Measurements from ENCODE around the gene CLIC1.

CLIC1 gene

DNA sequence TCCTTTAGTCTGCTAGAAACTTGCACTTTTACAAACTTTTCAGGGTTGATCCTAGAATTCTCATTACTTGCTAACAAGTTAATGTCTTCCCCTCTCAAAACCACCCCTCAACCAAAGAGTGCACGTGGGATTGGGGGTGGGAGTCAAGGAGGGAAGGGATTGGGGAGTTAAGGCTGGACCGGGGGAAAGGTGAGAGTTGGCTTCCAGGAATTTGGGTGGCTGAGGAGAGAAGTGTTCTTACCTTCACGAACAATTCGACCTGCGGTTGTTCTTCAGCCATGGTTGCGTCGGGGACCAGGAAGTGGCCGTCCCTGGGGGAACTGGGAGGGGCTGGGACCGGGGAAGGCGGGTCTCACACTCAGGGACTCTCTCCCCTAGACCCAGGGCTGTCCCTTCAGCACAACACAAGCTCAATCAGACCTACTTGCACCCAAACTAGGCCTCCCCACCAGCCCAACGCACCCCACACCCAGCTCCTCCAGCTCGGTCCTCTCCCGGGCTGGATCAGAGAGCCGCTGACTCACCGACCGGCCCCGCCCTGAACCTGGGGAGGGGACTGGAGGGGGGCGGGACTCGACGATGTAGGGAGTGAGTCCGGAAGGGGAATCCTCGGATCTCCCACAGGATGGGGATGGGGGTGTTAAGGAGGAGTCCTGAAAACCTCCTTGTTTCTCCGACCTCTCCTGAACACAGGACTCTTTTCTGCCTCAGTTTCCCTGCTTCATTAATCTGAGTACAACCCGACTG, at the start of gene CLIC1:
TSS of gene CLIC1 (minus strand) at position 510 of the 747 bp plus-strand sequence. CDS start at position 280, 230 bp downstream.
- no peak for DNase-seq

DNA sequence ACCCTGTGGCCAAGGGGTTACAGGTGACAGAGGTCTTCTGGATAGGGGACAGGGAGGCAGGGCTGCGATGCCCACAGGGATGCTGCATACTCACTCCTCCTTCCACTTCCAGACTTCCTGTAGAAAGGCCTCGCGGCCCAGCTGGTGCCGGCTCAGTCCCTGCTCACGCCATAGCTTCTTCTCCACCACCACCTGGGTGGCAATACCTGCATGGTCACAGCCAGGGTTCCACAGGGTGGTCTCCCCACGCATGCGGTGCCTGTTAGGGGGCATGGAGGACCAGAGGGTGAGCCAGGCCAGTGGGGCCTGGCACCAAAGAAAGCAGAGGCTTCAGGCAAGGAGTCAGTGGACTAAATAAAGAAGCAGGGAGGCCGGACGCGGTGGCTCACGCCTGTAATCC, 49.1 kb upstream of the CLIC1 start:
- no peak for DNase-seq

DNA sequence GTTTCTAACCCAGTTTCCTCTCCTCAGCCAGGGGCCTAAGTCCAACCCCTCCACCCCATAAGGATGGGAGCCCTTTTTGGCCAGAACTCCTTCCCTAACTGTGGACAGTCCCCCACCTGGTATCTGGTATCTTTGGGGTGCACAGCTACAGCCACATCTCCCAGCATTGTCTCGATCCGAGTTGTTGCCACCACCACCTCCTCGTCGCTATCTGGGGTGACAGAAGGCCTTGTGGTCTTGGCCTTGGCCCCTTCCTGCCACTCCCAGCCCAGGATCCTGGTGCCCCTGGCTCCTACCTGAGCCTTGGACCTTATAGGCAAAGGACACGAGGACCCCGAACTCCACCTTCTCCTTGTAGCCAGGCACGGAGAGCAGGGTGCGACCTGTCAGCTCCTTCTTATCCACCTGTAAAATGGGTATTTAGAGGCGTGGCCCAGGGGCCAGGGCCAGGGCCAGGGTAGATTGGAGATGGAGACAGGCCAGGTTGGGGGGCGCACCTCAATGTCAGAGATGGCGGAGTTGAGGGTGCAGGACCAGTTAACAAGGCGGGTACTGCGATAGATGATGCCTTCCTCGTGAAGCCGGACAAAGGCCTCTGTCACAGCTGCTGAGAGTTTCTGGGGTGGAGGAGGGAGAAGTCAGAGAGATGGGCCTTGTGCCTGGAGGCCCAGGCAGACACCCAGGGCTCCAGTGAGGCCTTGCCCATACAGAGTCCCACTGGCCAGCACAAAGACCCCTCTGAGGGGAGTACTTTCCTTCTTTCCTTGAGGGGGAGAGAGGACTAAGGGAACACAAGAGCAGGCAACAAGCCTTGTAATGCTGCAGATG, 48.0 kb upstream of the CLIC1 start:
- DNase-seq = no peak

DNA sequence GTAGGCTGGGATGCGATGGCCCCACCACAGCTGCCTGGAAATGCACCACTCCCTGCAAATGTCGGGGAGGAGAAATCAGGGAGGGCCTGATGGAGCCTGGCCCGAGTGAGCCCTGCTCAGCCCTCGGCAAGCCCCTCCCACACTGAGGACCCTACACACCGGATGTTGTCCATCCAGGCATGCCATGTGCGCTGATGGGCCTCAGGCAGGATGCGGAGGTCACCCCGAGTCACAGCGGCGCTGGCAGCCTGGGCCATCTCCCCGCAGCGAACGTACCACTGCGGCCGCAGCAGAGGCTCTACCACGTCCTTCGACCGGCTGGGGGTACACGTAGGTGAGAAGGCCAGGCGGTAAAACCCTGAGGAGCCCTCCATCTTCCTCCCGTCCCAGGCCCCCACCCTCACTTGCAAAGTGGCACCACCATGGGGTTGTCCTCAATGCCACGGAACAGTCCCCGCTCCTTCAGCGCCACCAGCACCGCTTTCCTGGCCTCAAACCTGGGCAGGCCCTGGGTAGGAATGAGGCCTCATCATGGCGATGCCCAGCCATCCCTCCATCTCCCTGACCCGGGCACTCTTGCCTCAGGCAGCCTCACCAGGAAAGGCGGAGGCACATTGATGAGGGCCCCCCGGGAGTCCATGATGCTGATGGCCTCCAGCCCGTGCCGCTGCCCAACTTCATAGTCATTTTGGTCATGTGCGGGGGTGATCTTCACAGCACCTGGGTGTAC, 46.0 kb upstream of the CLIC1 start:
- DNase-seq = no peak

DNA sequence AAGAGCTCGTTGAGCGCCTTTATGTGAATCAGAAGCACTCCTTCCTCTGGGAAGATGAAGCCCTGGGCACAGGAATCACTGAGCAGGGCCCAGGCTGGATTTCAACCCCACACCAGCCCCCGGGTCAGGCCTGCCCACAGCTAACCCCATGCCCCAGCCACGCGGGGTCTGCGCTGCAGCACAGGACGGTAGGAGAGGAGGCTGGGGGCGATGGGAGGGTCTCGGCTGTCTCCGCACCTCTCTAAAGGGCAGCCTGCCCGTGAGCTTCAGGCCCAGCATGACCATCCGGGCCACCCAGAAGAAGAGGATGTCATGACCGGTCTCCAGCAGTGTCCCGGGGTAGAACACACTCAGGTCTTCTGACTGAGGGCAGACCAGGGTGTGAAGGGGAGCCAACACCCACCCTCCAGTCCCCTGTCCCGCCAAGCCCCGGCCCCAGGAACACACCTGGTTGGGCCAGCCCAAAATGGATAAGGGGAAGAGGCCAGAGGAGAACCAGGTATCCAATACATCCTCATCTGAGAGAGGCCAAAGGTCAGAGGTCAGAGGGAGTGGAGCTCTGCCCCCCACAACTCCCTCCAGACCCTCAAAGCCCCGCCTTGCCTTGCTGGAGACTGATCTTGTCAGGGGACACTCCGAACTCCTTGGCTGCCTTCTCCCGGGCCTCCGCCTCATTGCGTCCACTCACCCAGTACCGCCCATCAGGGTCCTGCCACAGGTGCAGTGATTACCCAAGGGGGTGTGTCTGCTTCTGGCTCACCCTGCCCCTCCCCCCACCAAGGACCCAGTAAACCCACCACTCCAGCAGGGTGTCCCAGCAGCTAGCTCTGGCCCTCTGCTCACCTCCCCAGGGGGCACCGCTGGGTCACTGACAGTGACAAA, 45.2 kb upstream of the CLIC1 start:
- no peak for DNase-seq

DNA sequence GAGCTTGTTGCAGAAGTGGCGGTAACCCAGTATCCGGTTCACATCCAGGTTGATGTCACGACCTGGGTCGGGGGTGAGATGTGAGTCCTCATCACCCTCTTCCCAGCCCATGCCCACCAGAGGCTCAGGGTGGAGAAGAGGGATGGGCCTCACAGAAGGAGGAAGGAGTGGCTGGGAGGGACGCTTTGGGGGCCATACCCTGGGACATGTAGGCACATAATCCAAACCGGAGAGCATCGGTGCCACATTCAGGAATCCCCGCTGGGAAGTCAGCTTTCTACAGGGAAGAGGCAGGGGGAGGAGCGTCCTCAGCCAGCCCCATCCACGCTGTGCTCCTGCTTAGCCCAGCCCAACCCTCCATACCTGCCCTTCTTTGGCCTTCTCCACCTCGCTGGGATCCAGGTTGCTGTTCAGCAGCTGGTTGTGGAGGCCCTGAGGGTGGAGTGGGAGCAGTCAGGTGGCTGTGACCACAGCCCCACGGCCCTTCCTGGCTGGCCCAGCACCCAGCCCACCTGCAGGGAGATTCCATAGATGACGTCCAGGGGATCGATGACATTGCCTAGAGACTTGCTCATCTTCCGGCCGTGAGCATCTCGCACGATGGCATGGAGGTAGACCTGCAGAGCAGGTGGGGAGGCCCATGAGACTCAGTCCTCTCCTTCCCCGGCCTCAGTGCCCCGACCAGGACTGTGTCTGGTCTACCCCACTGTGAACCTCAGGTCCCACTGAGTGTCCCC, 44.3 kb upstream of the CLIC1 start:
- DNase-seq = no peak

DNA sequence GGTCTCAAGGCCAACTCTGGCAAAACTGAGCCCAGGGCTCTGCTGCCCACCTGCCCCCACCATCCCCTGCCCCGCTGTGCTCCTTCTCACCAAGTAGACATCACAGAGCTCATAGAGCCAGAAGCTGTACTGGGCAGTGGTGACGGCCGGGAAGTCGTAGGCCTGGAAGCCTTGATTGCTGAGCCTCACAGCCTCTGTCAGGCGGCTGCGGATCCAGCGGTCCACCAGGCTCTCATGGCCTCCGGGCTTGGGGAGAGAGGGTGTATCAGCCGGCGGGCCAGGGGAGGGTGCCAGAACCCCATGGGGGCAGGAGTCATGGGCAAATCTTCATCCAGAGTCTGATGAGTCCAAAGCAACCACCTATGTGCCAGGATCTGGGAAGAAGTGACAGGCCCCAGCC, 43.6 kb upstream of the CLIC1 start:
- no peak for DNase-seq

DNA sequence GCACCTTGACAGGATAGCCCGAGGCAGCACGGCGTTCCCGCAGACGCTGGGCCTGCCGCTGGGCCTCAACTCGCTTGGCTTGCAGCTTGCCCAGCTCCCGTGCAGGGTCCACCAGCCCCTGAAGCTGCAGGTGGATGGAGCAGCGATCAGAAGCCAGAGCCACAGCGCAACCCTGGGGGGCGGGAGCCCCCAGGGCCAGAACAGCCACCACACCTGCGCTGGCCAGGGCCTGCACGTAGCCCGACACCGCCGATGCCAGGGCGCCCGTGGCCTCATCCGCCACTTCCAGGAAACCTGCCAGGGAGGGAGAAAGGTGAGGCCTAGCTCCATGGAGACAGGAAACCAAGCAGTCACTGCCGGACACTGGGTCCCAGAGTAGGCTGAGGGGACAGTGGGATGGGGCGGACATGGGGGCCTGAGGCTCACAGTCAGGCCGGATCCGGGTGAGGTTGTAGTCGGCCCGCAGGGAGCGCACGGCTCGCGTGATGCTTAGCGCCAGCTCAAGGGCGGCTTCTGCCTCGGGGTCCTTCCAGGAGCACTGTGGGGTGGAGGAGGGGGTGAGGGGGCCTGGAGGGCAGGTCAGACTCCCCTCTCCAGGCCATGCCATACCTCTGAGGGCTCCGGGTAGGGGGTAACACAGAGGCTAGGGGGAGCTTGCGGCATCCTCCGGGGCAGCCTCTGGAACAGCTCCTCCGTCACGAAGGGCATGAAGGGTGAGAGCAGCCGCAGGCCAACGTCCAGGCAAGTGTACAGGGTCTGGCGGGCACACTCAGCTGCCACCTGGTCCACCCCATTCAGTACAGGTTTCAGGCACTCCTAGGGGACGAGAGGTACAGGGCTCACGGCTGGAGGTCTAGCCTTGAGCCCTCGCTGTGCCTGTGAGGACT, 42.9 kb upstream of the CLIC1 start:
- no peak for DNase-seq

DNA sequence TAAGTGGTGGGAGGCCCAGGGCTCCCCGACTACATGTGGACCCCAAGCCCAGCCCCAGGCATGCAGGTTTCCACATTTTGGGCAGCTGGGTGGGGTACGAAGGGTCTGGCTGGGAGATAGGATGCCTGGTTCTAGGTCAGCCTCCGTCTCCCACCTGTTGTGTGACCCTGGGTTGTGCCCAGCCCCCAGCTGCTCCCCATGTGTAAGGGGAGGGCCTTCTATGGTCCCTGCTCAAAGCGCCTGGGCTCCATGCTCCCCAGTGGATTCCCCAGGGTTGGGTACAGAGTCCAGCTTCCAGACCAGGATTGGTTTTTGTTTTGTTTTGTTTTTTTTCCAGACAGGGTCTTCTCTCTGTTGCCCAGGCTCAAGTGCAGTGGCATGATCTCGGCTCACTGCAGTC, 41.9 kb upstream of the CLIC1 start:
- DNase-seq = no peak

DNA sequence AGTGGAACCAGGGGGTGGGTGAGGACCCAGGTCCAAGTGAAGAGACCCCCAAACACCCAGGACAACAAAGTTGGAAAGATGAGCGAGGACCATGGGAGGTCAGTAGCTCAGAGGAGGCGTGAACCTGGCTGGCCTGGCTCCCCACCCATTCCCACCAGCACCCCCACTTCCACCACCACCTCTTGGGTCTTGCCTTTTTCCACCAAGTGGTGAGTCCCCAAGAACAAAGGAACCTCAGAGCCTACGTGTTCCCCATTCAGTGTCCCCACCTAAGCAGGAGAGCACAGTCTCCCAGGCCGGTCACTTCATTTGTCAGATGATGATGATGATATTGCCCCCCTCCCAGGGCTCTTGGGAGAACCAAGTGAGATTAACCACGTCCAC, 41.3 kb upstream of the CLIC1 start:
- no peak for DNase-seq

DNA sequence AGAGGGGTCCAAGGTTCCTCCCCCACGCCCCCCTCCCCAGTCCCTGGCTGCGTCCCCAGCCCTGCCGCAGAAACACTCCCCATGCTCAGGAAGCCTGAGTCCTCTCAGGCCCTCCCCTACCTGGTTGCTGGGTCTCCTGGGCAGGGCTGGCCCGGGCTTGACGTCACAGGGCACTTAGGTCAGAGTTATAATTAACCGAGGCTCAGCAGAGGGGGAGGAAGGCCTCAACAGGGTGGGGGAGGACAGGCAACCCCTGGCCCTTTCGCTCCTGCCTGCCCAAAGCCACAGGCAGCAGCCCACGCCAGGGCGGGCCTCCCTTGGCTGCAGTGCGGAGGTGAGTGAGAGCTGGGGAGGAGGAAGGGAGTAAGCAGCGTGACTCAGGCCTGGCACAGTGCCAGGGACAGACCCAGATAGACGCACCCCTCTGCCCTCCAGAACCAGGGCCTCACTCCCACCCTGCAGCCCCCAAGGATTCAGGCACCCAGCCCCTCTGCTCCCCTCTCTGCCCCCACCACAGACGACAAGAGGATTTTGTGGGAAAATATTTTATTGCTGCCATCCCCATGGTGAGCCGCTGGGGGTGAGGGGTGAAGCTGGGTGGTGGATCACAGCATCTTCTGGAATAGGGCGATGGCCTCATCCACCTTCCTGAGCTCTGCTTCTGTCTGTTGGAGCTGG, 40.8 kb upstream of the CLIC1 start, which contains the start of gene VWA7:
TSS of gene VWA7 (minus strand) at position 340 of the 678 bp plus-strand sequence. CDS start 549 bp downstream, outside the sequence.
- peak in 1 of 2 experiments; percentile 31 for DNase-seq

DNA sequence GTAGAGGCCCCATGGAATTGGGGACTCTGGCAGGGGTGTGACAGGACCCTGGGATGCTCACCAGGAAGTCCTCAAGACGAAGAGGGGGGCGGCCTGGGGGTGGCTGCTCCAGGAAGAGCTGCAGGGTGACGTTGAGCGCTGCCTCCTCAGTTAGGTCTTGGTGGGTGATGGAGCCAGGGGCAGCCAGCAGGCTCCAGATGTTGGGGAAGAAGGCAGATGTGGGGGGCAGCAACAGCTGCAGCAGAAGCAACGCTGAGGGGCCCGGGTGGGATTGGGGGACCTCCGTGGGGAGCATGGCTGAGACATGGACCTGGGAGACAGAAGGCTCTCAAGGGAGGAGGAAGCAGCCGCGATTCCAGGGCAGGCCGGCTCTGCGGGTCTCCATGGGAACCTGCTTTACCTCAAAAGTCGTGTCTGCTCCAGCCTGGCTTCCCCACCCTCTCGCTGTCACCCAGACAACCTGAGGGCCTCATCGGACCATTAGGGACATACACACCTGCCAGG, 40.2 kb upstream of the CLIC1 start:
- no peak for DNase-seq

DNA sequence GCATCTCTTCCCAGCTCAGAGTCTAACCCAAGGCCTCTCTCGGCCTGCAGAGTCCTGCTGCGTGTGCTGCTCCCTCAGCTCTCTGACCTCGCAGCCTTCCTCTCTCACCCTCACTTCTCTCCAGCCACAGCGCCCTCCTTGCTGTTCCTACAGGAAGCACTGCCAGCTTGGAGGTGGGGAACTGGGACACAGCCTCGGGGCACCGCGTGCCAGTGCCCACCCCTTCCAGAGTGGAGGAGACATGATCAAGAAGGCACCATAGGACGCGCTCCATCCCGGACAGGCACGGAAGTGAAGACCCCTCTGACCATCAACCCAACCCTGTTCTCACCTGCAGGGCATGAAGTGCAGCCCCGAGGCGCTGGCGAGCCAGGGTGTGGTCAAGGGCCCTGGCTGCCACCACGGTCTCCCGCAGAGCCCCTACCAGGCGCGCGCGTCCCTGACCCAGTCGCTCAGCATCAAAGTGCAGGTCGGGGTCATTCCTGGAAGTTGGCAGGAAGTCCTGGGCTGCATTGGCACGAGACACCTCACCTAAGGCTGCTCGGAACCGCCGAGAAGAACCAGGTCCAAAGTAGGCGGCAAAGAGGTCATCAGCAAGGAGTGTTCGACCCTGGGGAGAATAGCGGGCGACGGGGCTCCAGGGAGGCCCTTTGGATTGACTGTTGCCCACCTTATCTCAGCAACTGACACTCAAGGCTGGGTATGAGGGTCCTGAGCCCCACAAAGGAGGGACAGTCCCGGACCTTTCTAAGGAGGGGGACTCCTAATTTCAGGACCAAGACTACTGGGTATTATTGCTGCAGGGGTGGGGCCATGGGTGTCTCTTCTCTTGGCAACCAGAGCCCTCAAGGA, 39.5 kb upstream of the CLIC1 start:
- no peak for DNase-seq

DNA sequence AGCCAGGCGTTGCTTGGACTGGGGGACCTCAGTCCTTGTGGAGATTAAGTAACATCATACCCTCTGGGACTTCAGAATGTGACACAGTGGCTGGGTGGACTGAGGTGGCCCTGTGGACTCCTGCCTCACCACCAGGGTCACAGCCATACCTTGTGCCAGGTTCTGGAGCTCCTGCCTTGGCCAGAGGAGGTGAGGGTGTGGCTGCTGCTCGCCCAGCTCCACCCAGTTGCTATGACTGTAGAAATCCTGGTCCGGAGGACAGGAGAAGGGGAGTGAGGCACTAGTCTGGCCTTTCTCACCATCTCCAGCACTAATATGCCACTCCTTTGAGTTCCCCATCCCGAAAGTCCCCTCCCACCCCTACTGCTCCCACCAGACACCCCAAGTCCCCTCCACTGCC, 38.9 kb upstream of the CLIC1 start:
- DNase-seq = no peak

DNA sequence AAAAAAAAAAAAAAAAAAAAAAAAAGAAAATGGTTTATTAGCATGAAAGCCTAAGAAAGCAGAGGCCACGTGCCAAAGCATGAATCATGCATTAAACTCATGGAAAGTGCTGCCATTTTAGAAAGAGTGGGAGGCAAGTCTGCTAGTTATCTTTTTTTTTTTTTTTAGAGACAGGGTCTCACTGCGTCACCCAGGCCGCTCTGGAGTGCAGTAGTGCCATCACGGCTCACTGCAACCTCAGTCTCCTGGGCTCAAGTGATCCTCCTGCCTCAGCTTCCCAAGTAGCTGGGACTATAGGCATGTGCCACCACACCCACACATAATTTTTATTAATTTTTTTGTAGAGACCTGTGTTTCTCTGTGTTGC, 35.6 kb upstream of the CLIC1 start:
- no peak for DNase-seq

DNA sequence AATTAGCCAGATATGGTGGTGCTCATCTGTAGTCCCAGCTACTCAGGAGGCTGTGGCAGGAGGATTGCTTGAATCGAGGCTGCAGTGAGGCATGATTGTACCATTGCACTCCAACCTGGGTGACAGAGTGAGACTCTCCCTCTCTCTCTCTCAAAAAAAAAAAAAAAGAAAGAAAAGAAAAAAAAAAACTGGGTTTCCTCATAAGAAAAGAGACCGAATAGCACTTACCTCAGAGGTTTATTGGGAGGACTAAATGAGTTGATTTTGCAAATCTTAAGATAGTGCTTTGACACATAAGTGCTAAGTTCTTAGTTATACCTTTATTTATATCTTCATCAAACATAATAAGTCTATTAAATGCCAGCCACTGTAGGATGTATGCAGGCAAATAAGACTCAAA, 34.5 kb upstream of the CLIC1 start:
- no peak for DNase-seq

DNA sequence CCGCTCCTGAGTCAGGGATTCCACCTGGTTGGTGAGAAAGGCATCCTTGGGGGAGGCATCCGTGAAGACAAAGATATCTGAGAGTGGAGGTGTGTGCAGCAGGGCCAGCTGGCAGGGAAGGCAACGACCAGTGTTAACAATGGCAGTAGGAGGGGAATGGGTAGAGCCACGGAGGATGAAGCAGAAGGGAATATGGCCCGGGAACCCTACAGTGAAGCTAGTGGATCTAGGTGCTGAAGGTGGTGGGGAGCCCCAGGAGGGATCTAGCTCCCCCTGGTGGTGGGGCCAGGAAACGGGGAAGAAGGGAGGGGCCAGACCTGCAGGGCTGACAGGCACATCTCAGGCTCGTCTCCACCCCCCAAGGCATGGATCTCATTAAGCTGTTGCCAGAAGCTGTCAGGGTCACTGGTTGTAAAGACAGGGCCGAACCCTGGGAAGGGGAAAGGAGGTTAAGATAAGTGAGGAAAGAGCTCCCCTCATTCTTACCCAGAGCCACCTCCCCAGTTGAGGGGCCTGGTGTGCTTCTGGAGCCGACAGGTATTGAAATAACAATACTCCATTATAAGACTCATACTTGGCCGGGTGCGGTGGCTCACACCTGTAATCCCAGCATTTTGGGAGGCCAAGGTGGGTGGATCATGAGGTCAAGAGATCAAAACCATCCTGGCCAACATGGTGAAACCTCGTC, 33.5 kb upstream of the CLIC1 start:
- DNase-seq = peak in 1 of 2 experiments; percentile 25

Measured in NCI-H524 (cell line).